NCI-H345 treated with DMSO at 0.1 percent for 48 hours (cell line): ENCODE measurements around the gene SHB.

Experiments used
- DNase-seq: peaks from one replicate; lab custom pipeline; 2025; ENCODE audit not compliant: unreplicated experiment; lab: John Stamatoyannopoulos, UW

Gene SHB

DNA sequence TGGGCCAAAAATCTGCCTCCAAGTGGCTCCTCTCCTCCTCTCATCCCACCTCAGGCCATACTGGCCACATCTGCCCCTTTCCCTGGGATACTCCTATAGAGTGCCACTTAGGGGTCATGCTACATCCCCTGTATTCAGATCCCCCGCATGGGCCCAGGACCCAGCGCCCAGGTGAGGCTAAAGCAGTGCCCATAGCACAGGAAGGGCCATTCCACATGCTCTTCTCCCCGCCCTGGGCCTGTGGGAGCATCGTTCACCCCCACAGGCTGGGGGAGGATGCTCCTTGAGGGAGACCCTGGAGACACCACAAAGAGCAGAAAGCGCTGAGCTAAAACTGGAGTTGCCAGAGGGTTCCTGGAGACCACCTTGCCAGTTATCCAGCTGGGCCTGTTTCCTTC lies 112.6 kb downstream of the SHB start:
- no peak for DNase-seq

DNA sequence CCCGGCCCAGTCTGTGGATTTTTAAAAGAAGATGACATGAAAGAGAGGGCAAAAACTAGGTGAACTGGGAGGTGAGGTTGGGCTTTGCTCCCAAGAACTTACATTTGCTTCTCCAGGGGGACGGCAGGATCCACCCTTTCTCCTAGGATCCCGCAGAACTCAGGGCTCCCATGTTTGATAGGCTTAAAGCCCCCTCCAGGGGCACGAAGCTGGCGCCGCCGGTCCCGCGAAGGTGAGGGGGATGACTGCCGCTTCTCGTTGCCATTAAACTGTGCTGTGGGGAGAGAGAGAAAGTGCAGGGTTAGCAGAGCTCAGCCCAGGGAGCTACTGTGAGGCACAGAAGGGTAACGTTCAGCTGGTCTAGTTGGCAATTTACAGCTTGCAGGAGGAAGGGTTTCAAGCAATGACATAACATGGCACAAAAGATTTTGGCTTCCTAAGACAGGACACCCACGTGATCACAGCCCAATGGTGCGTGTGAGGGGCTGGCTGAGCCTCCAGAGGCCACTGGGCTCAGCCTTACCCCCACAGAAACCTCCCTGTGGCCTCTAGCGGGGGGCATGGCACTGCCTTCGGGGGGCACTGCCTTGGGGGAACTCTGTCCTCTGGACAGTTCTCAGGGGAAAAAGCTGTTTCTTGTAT lies 113.1 kb downstream of the SHB start:
- no peak for DNase-seq

DNA sequence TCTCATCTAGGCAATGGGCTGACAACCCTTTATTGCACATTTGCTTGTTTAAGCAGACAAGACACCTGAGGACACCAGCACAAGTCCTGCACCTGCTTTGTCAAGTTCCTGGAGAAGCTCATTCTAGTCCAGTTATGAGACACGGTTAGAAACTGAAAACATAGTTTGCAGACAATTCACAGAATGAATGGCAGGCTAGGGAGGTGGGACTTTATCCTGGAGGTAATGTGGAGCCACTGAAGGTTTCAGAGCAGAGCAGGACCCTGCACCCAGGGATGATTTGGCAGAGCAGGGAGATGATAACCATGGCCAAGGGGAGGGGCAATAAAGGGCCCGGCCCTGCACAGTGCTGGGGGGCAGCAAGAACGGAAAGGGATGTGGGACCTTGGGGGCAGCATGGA lies 114.4 kb downstream of the SHB start:
- DNase-seq, result no peak

DNA sequence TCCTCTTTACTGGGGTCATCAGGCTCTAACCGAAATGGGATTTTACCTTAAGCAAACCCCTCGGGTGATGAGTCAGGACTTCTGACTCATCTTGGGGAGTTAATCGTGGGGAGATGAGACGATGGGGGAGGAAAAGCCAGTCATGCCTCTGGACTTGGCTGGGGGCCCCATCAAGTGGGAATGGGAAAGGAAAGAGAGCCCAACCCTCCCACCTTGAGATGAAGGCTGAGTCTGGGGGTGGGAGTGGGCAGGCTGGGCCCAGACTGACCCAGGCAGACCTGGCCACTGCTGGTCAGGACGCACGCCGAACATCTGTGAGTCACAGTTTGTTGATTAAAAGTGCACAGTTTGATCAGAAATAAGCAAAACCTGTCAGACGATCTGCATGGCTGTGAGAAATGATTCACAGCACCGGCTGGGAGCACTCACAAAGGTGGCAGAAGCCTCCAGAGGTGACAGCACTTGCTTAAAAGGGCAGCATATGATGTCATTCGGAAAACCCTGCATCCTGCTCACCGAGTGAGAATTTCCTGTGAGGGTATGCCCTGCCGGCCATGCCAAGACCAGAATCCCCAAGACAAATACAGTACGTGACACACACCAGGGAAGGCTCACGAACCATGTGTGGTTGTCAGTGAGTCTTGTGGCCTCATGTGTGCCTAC lies 115.1 kb downstream of the SHB start:
- DNase-seq, result no peak

- no peak for DNase-seq
These were observed 115.7 kb downstream of the SHB start for GRCh38 chr9:37953206-37953774.

DNA sequence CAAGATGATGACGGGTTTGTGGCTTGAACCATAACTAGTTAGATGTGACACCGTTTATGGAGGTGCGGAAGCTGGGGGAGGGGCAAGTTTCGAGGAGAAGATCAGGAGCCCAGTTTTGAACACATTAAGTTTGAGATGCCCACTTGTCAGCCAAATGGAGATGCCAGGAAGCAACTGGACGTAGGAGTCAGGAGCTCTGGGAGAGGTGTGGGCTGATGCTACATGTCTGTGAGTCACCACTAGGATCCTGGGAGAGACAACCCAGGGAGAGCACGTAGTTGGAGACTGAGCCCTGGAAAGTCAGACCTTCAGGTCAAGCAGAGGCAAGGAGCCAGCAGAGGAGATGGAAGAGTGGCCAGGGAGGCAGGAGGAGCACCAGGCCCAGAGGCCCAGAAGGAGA lies 116.3 kb downstream of the SHB start:
- no peak for DNase-seq

DNA sequence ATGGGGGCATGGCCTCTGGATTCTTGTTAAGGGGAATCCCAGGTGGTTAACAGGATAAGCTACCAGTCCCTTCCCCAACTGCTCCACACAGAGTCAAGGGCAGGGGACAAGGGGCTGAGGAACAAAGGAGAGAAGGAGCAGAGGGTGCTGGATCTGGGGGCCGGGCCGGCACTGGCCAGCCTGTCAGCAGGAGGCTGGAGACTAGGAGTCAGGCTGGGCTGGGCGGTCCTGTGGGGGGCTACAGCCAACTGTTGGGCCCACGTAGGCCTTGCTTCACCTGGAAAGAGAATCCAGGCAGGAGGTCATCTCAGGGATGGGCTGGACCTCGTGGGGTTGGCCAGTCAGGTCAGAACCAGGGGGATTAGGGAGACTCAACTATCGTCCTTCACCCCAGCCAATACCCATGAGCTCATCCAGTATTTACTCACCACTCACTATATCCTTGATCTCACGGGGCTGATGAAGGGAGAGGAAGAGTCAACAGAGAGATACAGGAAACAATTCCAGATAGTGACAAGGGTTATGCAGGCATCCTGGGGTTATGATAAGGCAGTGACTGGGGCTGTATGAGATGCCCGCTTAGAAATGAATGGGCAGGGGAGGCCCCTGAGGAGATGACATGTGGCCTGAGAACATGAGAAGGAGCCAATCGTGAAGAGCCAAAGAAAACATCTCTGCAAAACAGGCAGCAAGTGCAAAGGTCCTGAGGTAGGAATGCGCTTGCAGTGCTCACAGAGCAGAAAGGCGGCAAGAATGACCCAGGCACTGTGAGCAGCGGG lies 117.2 kb downstream of the SHB start:
- DNase-seq, result no peak

DNA sequence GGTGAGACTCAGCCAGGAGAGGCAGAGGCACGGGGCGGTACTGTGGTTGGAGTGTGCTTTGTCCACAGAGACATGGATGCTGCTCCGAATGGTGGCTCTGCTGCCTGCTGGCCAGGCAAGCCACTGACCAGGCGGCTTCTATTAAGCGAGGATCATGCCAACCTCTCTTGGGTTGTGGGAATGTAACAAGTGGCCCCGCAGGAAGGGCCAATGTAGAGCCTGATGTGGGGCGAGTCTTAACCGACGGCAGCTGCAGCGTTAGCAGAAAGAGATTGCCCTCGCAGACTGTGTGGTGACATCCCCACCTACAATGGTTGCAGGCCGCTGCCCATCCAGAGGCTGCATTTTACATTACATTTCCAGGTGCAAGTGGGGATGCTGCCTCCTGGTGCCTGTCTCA lies 118.5 kb downstream of the SHB start:
- no peak for DNase-seq

DNA sequence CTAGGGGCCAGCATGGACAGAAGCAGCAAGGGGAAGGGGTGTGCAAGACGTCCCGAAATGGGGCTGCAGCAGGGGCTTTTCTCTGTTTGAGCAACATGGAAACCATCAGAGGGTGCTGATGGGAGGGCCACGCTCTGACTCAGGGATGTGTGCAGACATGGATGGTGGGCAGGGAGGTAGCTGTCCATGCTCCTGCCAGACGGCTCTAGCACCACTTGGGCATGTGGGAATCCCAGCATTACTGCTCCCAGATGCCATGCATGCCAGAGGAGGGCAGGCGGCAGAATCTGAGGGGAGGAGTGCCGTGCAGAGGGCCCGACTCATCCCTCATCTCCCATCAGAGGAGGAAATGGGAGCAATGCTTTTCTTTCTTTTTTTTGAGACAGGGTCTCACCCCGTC lies 119.5 kb downstream of the SHB start:
- DNase-seq, result no peak

DNA sequence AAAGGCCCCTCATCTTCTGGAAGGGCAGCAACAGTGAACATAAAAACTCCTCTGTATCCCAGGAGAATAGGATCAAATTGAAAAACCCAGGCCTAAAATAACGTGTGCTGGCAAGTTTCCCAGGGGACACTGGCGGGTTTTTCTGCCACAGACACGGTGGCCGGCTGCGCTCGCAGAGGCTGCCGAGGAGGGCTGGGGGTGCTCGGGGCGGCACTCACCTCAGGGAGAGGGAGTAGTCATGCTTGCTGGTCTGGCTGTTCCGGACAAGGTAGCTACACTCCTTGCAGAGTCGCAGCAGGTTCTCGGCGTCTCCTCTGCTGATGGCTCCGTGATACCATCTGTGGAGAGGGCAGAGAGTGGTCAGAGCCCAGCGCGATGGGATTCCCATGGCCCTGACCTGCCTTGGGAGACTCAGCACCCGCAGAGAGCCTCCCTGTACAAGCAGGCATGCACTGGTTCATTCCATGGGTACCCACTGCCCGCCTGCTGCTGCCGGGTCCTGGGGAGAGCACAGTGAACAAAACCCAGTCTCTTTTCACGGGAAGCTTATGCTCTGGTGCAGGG lies 120.5 kb downstream of the SHB start:
- no peak for DNase-seq

DNA sequence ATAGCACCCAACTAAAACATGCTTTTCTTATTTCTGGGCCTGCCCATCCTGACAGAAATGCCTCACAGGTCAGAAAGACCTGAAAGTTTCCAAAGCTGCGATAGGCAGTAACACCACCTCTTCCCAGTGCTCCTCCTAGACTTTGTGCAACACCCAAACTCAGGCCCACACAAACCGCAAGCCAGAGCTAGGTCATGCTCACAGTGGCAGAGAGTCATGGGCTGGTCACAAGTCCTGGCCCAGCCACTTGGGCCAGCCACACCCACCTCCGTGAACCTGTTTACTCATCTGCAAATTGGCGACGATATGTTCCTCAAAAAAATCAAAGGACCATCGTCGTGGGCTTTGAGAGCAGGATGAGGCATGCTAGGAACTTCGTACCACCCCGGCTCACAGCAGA lies 121.0 kb downstream of the SHB start:
- DNase-seq, result no peak

DNA sequence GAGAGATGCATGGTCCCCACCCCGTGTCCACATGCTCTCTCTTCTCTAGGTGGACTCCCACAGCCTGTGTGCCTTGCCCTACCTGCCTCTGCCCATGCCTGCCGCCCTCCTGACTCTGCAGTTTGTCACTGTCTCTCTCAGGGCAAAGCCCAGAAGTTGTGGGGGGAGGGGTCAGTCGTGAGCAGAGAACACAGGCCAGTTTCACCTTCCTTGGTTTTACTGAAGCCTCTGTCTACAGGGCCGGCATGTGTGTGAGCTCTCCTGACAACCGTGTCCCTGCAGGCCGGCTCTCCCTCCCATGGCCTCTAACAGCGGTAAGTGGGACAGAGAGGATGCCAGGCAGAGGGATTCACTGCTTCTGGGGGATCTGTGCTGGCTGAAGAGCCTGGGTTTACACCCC lies 121.6 kb downstream of the SHB start:
- no peak for DNase-seq

GRCh38 chr9:37946971-37947370 lies 122.1 kb downstream of the SHB start:
- no peak for DNase-seq

- DNase-seq, result no peak
These were observed 123.0 kb downstream of the SHB start for GRCh38 chr9:37946041-37946440.

DNA sequence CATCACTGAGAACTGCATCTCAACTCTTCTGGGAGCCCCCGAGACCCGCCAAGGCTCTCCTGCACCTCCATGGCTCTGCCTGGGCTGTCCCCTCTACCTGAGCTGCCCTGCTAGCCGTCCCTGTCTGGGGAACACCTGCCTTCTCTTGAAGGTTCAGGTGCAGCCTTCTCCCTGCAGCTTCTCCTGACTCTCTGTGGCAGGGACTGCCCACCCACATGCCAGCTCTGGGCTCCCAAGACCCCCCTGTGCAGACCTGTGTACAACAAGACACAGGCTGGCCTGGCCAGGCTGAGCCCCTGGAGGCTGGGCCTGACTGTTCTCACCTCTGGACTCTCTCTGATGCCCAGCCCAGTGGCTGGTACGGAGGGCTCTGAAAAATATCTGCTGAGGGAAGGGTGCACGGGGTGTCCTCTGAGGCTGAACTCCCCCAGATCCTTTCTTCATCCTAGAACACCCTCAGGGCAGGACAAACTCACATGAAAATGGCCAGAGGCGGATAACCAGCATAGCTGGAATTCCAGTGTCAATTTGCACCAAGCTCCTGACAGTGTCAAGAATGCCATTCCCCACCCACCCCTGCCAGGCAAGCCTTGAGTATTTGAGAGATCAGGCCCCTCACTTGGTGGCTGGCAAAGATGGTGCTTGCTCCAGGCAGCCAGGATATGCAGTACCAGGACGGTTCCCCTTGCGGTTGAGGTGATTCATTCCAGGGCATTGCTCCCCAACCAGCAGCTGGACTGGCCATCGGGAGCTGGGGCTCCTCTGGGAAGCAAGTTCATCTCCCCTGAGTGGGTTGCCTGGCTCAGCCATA lies 124.2 kb downstream of the SHB start:
- no peak for DNase-seq

GRCh38 chr9:37944266-37944650 lies 124.8 kb downstream of the SHB start:
- DNase-seq, result no peak

- DNase-seq, result no peak
These were observed 125.4 kb downstream of the SHB start for GRCh38 chr9:37943345-37944265.

DNA sequence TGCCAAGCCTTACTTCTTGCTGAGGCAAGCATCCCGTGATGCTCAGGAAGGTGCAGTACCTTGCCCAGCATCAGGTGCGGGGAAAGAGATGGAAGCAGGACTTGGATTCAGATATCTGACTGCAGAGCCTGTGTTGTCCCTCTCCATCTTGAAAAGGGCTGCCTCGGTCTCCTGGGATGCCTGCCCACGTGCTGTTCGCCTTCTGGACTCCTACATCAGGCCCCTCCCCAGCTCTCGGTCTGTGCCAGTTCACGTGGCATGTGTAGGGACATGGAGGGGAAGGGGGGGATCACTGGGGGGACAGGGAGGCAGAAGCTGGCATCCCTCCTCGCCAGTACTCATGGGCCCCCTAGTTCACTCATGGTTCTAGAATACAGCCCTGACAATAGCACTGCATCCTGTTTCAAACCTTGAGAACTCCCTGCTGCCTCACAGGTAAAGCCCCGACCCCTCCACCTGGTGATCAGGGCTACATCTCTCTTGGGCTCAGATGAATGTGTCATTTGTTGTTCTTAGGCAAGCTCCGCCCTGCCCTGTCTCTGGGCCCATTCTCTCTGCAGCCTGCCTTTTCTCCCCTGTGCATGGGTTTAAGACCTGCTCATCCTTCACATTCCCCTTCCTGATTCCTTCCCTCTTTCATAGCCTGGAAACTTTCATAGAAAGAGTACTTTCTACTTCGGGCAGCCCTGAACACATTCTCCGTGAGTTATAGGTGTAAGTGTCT lies 126.2 kb downstream of the SHB start:
- no peak for DNase-seq

GRCh38 chr9:37941253-37941652 lies 127.8 kb downstream of the SHB start:
- no peak for DNase-seq
